ENCODE measurements around the gene KDM2A. TPM values are rescaled to one million over a fixed set of nuclear protein-coding genes. Genes with fewer than 3 reads are reported as not detected.

The KDM2A gene
- total and polyA plus RNA-seq, 2 of the 13 experiments (the other 11 are each of a cell fraction or from before 2014, with no cell fraction given) = 31.3 to 31.4 TPM

GRCh38 chr11:67288452-67289225 lies 169.6 kb downstream of the KDM2A start (continued):
- TF ChIP-seq, protein P1, sequence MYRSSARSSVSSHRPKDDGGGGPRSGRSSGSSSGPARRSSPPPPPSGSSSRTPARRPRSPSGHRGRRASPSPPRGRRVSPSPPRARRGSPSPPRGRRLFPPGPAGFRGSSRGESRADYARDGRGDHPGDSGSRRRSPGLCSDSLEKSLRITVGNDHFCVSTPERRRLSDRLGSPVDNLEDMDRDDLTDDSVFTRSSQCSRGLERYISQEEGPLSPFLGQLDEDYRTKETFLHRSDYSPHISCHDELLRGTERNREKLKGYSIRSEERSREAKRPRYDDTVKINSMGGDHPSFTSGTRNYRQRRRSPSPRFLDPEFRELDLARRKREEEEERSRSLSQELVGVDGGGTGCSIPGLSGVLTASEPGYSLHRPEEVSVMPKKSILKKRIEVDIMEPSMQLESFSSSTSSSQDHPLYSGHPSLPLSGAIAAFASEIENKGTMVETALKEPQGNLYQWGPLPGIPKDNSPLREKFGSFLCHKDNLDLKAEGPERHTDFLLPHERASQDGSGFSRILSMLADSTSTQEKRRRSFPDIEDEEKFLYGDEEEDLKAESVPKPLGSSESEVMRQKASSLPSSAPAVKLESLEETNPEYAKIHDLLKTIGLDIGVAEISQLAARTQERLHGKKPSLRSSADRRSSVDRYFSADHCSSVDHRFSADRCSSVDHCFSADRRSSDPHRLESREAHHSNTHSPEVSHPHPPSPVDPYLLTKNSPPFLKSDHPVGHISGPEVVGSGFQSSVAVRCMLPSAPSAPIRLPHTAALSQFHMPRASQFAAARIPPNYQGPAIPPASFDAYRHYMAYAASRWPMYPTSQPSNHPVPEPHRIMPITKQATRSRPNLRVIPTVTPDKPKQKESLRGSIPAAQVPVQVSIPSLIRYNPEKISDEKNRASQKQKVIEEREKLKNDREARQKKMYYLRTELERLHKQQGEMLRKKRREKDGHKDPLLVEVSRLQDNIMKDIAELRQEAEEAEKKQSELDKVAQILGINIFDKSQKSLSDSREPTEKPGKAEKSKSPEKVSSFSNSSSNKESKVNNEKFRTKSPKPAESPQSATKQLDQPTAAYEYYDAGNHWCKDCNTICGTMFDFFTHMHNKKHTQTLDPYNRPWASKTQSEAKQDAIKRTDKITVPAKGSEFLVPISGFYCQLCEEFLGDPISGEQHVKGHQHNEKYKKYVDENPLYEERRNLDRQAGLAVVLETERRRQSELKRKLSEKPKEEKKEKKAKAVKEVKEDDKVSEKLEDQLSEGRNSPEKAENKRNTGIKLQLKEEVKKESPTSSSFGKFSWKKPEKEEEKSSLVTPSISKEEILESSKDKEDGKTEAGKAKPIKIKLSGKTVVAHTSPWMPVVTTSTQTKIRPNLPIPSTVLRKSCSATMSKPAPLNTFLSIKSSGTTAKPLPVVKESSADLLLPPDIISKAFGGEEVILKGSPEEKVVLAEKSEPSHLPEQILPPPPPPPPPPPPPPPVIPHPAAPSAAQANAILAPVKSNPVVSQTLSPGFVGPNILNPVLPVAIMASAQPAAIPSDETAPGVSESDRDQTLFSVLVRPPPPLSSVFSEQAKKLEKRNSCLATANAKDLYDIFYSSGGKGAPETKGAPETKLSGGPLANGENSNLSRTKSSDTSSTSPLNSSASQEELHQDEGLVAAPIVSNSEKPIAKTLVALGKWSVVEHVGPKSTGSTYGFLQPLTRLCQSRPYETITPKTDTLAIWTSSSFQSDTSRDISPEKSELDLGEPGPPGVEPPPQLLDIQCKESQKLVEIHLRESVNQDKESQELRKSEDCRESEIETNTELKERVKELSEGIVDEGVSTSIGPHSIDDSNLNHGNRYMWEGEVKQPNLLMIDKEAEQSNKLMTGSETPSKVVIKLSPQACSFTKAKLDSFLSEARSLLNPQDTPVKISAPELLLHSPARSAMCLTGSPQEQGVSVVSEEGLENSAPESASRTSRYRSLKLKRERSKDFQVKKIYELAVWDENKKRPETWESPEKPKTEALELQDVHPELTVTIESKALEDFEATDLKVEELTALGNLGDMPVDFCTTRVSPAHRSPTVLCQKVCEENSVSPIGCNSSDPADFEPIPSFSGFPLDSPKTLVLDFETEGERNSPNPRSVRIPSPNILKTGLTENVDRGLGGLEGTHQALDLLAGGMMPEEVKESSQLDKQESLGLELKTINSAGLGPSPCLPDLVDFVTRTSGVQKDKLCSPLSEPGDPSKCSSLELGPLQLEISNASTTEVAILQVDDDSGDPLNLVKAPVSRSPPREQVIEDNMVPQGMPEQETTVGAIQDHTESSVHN (CRISPR knock-in tag; IDR thresholded peaks at IDR 0.05) = peak; percentile 56; the same call in 1 of the 2 replicates
- TF ChIP-seq HMGXB3 (CRISPR knock-in tag; IDR thresholded peaks at IDR 0.05; ENCODE audit: borderline replicate concordance) (no peak), PITX1 (CRISPR knock-in tag; IDR thresholded peaks at IDR 0.05) (peak; percentile 46; the same call in 1 of the 2 replicates), ZNF777 (CRISPR knock-in tag; IDR thresholded peaks at IDR 0.05) (peak; percentile 46; the same call in 1 of the 2 replicates), CCDC6 (CRISPR knock-in tag; IDR thresholded peaks at IDR 0.05) (peak; percentile 53), ZNF615 (CRISPR knock-in tag; IDR thresholded peaks at IDR 0.05; ENCODE audit: borderline replicate concordance) (no peak), CEBPB (IDR thresholded peaks at IDR 0.05; ENCODE audit: borderline replicate concordance, low read depth, low read length) (peak; percentile 91), ZNF232 (CRISPR knock-in tag; IDR thresholded peaks at IDR 0.05; ENCODE audit: borderline replicate concordance) (peak; percentile 93; the same call in 1 of the 2 replicates), ZNF460 (CRISPR knock-in tag; IDR thresholded peaks at IDR 0.05; ENCODE audit: borderline replicate concordance) (no peak), TCF7L2 (IDR thresholded peaks at IDR 0.05; ENCODE audit: low read depth, low read length) (no peak)
- TF ChIP-seq, protein P2, sequence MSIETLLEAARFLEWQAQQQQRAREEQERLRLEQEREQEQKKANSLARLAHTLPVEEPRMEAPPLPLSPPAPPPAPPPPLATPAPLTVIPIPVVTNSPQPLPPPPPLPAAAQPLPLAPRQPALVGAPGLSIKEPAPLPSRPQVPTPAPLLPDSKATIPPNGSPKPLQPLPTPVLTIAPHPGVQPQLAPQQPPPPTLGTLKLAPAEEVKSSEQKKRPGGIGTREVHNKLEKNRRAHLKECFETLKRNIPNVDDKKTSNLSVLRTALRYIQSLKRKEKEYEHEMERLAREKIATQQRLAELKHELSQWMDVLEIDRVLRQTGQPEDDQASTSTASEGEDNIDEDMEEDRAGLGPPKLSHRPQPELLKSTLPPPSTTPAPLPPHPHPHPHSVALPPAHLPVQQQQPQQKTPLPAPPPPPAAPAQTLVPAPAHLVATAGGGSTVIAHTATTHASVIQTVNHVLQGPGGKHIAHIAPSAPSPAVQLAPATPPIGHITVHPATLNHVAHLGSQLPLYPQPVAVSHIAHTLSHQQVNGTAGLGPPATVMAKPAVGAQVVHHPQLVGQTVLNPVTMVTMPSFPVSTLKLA (IDR thresholded peaks at IDR 0.05) = no peak
- TF ChIP-seq, protein P3, sequence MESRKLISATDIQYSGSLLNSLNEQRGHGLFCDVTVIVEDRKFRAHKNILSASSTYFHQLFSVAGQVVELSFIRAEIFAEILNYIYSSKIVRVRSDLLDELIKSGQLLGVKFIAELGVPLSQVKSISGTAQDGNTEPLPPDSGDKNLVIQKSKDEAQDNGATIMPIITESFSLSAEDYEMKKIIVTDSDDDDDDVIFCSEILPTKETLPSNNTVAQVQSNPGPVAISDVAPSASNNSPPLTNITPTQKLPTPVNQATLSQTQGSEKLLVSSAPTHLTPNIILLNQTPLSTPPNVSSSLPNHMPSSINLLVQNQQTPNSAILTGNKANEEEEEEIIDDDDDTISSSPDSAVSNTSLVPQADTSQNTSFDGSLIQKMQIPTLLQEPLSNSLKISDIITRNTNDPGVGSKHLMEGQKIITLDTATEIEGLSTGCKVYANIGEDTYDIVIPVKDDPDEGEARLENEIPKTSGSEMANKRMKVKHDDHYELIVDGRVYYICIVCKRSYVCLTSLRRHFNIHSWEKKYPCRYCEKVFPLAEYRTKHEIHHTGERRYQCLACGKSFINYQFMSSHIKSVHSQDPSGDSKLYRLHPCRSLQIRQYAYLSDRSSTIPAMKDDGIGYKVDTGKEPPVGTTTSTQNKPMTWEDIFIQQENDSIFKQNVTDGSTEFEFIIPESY (CRISPR knock-in tag; IDR thresholded peaks at IDR 0.05) = no peak
